GM23338 (cell line): ENCODE measurements around the gene TMCO4. TPM values are rescaled to one million over a fixed set of nuclear protein-coding genes. Genes with fewer than 3 reads are reported as not detected.

Experiments used
- ATAC-seq: fragments of 200-7000 bp; cut with Tn5 transposase; 3 replicates; pipeline ENCODE4 v1.9.1; 2020
- DNase-seq: peaks from one replicate; pipeline ENCODE4 v3.0.0-alpha.2; 2015; ENCODE audit warnings: low spot score
- H2AFZ ChIP-seq: fragments of 200-600 bp; sonication (generic); 2 replicates; pipeline ENCODE4 v1.8.0; 2016; ENCODE audit warnings: antibody characterized with exemption, mild to moderate bottlenecking, moderate library complexity
- H3F3A ChIP-seq: fragments of 200-600 bp; sonication (generic); replicated peaks from 2 replicates; pipeline ENCODE4 v1.8.0; 2017; ENCODE audit warnings: antibody characterized with exemption, mixed run types, low read depth
- H3K27ac ChIP-seq: fragments of 200-600 bp; sonication (generic); 2 replicates; pipeline ENCODE4 v1.6.1; 2016; ENCODE audit warnings: low read depth
- H3K27me3 ChIP-seq: fragments of 200-600 bp; sonication (generic); 2 replicates; pipeline ENCODE4 v1.8.0; 2016; ENCODE audit warnings: mild to moderate bottlenecking, mixed run types, moderate library complexity; ENCODE audit not compliant: insufficient read depth
- H3K36me3 ChIP-seq: fragments of 200-600 bp; sonication (generic); 2 replicates; pipeline ENCODE4 v1.8.0; 2016; ENCODE audit warnings: mild to moderate bottlenecking; ENCODE audit not compliant: insufficient read depth
- H3K4me1 ChIP-seq: fragments of 200-600 bp; sonication (generic); 2 replicates; pipeline ENCODE4 v1.8.0; 2016; ENCODE audit warnings: mild to moderate bottlenecking, moderate library complexity; ENCODE audit not compliant: insufficient read depth
- H3K4me2 ChIP-seq: fragments of 200-600 bp; sonication (generic); 2 replicates; pipeline ENCODE4 v1.7.1; 2017; ENCODE audit warnings: mixed run types
- H3K4me3 ChIP-seq: fragments of 200-600 bp; sonication (generic); 2 replicates; pipeline ENCODE4 v1.6.1; 2016; ENCODE audit warnings: mixed run types
- H3K79me2 ChIP-seq: fragments of 200-600 bp; sonication (generic); replicated peaks from 2 replicates; pipeline ENCODE4 v1.8.0; 2017; ENCODE audit warnings: mild to moderate bottlenecking; ENCODE audit not compliant: insufficient read depth
- H3K9me2 ChIP-seq: fragments of 200-600 bp; sonication (generic); 2 replicates; pipeline ENCODE4 v1.8.0; 2017; ENCODE audit not compliant: insufficient read depth
- H4K20me1 ChIP-seq: fragments of 200-600 bp; sonication (generic); replicated peaks from 2 replicates; pipeline ENCODE4 v1.8.0; 2017; ENCODE audit warnings: mild to moderate bottlenecking; ENCODE audit not compliant: insufficient read depth
- H3K27ac Mint-ChIP-seq: 2 replicates; pipeline ENCODE4 v1.8.0; 2020; ENCODE audit warnings: inconsistent platforms, mild to moderate bottlenecking, moderate library complexity, mixed read lengths
- H3K27me3 Mint-ChIP-seq: 3 replicates; pipeline ENCODE4 v1.8.0; 2022; ENCODE audit warnings: low read depth, mild to moderate bottlenecking, moderate library complexity, mixed read lengths, inconsistent platforms; ENCODE audit not compliant: insufficient read depth, poor library complexity
- H3K36me3 Mint-ChIP-seq: 3 replicates; pipeline ENCODE4 v1.8.0; 2021; ENCODE audit warnings: low read depth, mild to moderate bottlenecking, inconsistent platforms, moderate library complexity, mixed read lengths
- H3K4me1 Mint-ChIP-seq: 3 replicates; pipeline ENCODE4 v1.8.0; 2020; ENCODE audit warnings: mild to moderate bottlenecking, inconsistent platforms, mixed read lengths
- H3K4me3 Mint-ChIP-seq: 3 replicates; pipeline ENCODE4 v1.8.0; 2021; ENCODE audit warnings: moderate library complexity, mild to moderate bottlenecking, inconsistent platforms, mixed read lengths
- H3K9me3 Mint-ChIP-seq: 3 replicates; pipeline ENCODE4 v1.8.0; 2020; ENCODE audit warnings: moderate library complexity, mild to moderate bottlenecking, inconsistent platforms, mixed read lengths
- CREB1 ChIP-seq: fragments of 250-450 bp; sonication (Bioruptor Pico); IDR thresholded peaks from 2 replicates; pipeline ENCODE4 v1.5.0; 2020; ENCODE audit warnings: low read depth, mild to moderate bottlenecking, moderate library complexity
- EZH2phosphoT487 ChIP-seq: fragments of 200-600 bp; sonication (generic); IDR thresholded peaks from one replicate; pipeline ENCODE4 v1.8.1; 2018; ENCODE audit warnings: antibody characterized with exemption; ENCODE audit not compliant: unreplicated experiment
- STAT1 ChIP-seq: IDR thresholded peaks from one replicate; pipeline ENCODE4 v1.6.1; 2016; ENCODE audit warnings: antibody characterized with exemption; ENCODE audit not compliant: unreplicated experiment
- ZNF331 ChIP-seq: fragments of 250-450 bp; sonication (Bioruptor Pico); IDR thresholded peaks from 2 replicates; pipeline ENCODE4 v1.5.0; 2020; ENCODE audit warnings: low read depth, mild to moderate bottlenecking, moderate library complexity
- polyA plus RNA-seq: library from polyadenylated mRNA; unstranded; fragments of >200 nt; fragmentation: Nextera tagmentation; extraction: Ambion mirVana; gene quantifications from 2 replicates; pipeline ENCODE4 v1.2.1, GENCODE V29; 2016
- total RNA-seq: library from RNA; depleted of rRNA; stranded (reverse); fragments of >200 nt; shearing (Covaris generic); gene quantifications from 2 replicates; pipeline ENCODE4 v1.2.3, GENCODE V29; 2014
- TF ChIP-seq, protein P1 (sequence below): fragments of 250-450 bp; sonication (Bioruptor Pico); IDR thresholded peaks from 2 replicates; pipeline ENCODE4 v1.5.0; 2020; ENCODE audit warnings: mild to moderate bottlenecking, moderate library complexity

Gene TMCO4
- total and polyA plus RNA-seq, 2 experiments from 2014 or later, result 2.6 to 6.9 TPM

DNA sequence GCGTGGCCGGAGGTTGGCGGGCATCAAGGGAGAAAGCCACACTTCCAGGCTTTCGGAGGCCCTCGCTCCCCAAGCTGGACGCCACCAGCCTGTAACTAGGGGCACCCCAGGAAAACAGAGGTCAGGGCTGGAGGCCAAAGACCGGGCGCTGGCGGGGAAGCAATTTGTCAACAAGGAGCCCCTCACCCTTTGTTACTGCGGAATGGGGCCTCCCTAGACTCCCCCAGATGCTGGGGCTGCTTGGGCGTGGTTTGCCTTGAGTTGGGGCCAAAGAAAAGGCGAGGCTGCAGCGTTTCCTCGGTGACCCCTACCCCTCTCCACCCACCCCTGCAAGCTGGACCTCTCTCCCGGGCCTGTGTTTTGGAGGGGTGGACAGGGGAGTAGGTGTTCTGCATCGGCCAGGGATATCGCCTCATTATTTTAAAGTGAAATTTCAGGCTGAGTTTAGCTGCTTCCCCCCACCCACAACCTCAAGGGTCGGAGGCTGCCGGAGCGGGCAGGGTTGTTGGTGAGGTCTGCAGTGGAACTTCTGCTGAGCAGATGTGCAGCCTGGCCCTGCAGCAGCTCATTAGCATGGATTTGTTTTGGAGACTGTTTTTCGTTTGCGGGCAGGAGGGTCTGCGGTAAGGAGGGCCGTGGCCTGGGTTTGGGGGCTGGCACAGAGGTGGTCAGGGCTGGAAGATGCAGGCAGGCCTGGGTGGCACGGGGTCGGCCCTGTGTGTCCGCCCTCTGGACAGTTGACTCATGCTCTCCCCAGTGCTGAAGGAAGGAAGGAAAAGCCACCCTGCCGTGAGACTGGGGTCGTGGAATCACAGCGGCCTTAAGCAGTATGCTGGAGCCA, 154.1 kb downstream of the TMCO4 start:
- H3K4me3 Mint-ChIP-seq, result peak overlapping the region; percentile 88; the same call in 2 of the 3 replicates
- no peak overlapping the region for H3K27ac ChIP-seq
- ATAC-seq, result no peak; the same call in 2 of the 3 replicates
- no peaks in the 10 kb centered on the region for H3K9me3 Mint-ChIP-seq
- H3K79me2 ChIP-seq, result no peaks in the 10 kb centered on the region
- no peak overlapping the region for H3K27ac Mint-ChIP-seq
- peaks cover 2% of the 10 kb centered on the region; the same call in 2 of the 3 replicates for H3K36me3 Mint-ChIP-seq
- H3F3A ChIP-seq, result peaks cover 7% of the 10 kb centered on the region
- H3K27me3 Mint-ChIP-seq, result peaks cover 57% of the 10 kb centered on the region
- TF ChIP-seq, protein P1, sequence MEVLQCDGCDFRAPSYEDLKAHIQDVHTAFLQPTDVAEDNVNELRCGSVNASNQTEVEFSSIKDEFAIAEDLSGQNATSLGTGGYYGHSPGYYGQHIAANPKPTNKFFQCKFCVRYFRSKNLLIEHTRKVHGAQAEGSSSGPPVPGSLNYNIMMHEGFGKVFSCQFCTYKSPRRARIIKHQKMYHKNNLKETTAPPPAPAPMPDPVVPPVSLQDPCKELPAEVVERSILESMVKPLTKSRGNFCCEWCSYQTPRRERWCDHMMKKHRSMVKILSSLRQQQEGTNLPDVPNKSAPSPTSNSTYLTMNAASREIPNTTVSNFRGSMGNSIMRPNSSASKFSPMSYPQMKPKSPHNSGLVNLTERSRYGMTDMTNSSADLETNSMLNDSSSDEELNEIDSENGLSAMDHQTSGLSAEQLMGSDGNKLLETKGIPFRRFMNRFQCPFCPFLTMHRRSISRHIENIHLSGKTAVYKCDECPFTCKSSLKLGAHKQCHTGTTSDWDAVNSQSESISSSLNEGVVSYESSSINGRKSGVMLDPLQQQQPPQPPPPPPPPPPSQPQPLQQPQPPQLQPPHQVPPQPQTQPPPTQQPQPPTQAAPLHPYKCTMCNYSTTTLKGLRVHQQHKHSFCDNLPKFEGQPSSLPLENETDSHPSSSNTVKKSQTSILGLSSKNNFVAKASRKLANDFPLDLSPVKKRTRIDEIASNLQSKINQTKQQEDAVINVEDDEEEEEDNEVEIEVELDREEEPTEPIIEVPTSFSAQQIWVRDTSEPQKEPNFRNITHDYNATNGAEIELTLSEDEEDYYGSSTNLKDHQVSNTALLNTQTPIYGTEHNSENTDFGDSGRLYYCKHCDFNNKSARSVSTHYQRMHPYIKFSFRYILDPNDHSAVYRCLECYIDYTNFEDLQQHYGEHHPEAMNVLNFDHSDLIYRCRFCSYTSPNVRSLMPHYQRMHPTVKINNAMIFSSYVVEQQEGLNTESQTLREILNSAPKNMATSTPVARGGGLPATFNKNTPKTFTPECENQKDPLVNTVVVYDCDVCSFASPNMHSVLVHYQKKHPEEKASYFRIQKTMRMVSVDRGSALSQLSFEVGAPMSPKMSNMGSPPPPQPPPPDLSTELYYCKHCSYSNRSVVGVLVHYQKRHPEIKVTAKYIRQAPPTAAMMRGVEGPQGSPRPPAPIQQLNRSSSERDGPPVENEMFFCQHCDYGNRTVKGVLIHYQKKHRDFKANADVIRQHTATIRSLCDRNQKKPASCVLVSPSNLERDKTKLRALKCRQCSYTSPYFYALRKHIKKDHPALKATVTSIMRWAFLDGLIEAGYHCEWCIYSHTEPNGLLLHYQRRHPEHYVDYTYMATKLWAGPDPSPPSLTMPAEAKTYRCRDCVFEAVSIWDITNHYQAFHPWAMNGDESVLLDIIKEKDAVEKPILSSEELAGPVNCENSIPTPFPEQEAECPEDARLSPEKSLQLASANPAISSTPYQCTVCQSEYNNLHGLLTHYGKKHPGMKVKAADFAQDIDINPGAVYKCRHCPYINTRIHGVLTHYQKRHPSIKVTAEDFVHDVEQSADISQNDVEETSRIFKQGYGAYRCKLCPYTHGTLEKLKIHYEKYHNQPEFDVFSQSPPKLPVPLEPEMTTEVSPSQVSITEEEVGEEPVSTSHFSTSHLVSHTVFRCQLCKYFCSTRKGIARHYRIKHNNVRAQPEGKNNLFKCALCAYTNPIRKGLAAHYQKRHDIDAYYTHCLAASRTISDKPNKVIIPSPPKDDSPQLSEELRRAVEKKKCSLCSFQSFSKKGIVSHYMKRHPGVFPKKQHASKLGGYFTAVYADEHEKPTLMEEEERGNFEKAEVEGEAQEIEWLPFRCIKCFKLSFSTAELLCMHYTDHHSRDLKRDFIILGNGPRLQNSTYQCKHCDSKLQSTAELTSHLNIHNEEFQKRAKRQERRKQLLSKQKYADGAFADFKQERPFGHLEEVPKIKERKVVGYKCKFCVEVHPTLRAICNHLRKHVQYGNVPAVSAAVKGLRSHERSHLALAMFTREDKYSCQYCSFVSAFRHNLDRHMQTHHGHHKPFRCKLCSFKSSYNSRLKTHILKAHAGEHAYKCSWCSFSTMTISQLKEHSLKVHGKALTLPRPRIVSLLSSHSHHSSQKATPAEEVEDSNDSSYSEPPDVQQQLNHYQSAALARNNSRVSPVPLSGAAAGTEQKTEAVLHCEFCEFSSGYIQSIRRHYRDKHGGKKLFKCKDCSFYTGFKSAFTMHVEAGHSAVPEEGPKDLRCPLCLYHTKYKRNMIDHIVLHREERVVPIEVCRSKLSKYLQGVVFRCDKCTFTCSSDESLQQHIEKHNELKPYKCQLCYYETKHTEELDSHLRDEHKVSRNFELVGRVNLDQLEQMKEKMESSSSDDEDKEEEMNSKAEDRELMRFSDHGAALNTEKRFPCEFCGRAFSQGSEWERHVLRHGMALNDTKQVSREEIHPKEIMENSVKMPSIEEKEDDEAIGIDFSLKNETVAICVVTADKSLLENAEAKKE (CRISPR knock-in tag), result no peak
- TF ChIP-seq ZNF331, result no peak
- TF ChIP-seq CREB1 (CRISPR knock-in tag), result no peak
- TF ChIP-seq EZH2phosphoT487, result no peak
- TF ChIP-seq STAT1, result no peak
- H3K4me1 ChIP-seq, result peaks cover 10% of the 10 kb centered on the region
- no peaks in the 10 kb centered on the region for H3K9me2 ChIP-seq
- H3K4me3 ChIP-seq, result peak overlapping the region; percentile 89
- peaks cover 15% of the 10 kb centered on the region for H3K4me1 Mint-ChIP-seq
- H4K20me1 ChIP-seq, result no peaks in the 10 kb centered on the region
- no peak for DNase-seq
- peaks cover 46% of the 10 kb centered on the region for H3K27me3 ChIP-seq
- H2AFZ ChIP-seq, result peak overlapping the region; percentile 98
- no peaks in the 10 kb centered on the region for H3K36me3 ChIP-seq
- peak overlapping the region; percentile 93 for H3K4me2 ChIP-seq
